Prostate gland (tissue), 2 donors: Measurements from ENCODE around the gene CD248. TPM values are rescaled to one million over a fixed set of nuclear protein-coding genes. Genes with fewer than 3 reads are reported as not detected.

Experiments
- DNase-seq: peaks from one replicate; pipeline ENCODE4 v3.0.0-alpha.2; 2019; ENCODE audit warnings: low spot score
- H3K27ac ChIP-seq, 2 donors: fragments of 200-600 bp; sonication (generic); 2 replicates each; pipeline ENCODE4 v1.5.1; 2017 to 2019
- H3K27me3 ChIP-seq: fragments of 200-600 bp; sonication (generic); replicated peaks from 2 replicates; pipeline ENCODE4 v1.5.1; 2019; ENCODE audit not compliant: insufficient read depth
- H3K36me3 ChIP-seq, 2 donors: fragments of 200-600 bp; sonication (generic); 1 replicate in 1 of 2; 2 replicates in 1 of 2; pipeline versions ENCODE4 v1.5.1 to v1.8.1; 2017 to 2019
- H3K4me1 ChIP-seq: fragments of 200-600 bp; sonication (generic); replicated peaks from 2 replicates; pipeline ENCODE4 v1.5.1; 2019
- H3K4me3 ChIP-seq, 2 donors: fragments of 200-600 bp; sonication (generic); 2 replicates each; pipeline ENCODE4 v1.5.1; 2017 to 2019
- H3K9me3 ChIP-seq: fragments of 200-600 bp; sonication (generic); 2 replicates; pipeline ENCODE4 v1.5.1; 2017
- POLR2A ChIP-seq: fragments of 450-650 bp; IDR thresholded peaks from one replicate; pipeline ENCODE4 v1.6.1; 2016; ENCODE audit warnings: antibody characterized with exemption, mild to moderate bottlenecking
- POLR2AphosphoS5 ChIP-seq: sonication (generic); formaldehyde crosslinking; IDR thresholded peaks from one replicate; pipeline ENCODE4 v1.6.1; 2017; ENCODE audit warnings: antibody characterized with exemption
- WGBS: methylation state at CpG from one replicate; pipeline ENCODE4 v1.1.5; 2018; 5-methylcytosine and 5-hydroxymethylcytosine counted together
- intact Hi-C: fragments of 100-400 bp; cut with DNase I; formaldehyde crosslinking; loops from one replicate; pipeline ENCODE4 v1.14.2; 2022
- total RNA-seq, 2 donors: library from RNA; depleted of rRNA; stranded (reverse); fragments of >200 nt; gene quantifications; one replicate each; pipeline ENCODE4 v1.1.0, GENCODE V29; 2016
- TF ChIP-seq, protein P1 (sequence below), 4 experiments: fragments of 200-600 bp in 2 of 4; fragments of 450-650 bp in 2 of 4; sonication (generic) in 2 of 4; IDR thresholded peaks; 1 replicate in 3 of 4; 2 replicates in 1 of 4; pipeline ENCODE4 v1.5.1; 2016 to 2019; ENCODE audit warnings: antibody characterized with exemption in 4 of 4, mild to moderate bottlenecking in 2 of 4, moderate library complexity in 2 of 4

Gene CD248
- total RNA-seq, 2 donors from 2014 or later, result 1.9 to 7.3 TPM

DNA sequence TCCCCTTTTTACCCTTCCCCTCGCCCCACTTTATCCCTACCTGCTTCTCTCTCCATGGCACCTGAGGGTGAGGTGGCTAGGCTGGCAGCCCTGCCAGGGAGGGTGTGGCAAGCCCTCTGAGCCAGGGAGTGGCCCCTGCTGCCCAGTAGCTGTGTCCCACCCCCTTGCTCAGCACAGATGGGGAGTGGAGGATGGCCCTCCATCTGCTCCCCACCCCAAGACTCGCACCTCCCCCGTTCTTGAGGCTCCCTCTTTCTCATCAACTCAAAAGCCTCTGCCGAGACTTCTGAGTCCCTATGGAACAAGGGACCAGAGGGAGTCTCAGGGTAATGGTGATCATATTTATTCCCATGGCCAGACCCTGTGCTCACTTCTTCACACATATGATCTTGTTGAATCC, 23.5 kb downstream of the CD248 start:
- peaks cover 3% of the 10 kb centered on the region for H3K27me3 ChIP-seq

DNA sequence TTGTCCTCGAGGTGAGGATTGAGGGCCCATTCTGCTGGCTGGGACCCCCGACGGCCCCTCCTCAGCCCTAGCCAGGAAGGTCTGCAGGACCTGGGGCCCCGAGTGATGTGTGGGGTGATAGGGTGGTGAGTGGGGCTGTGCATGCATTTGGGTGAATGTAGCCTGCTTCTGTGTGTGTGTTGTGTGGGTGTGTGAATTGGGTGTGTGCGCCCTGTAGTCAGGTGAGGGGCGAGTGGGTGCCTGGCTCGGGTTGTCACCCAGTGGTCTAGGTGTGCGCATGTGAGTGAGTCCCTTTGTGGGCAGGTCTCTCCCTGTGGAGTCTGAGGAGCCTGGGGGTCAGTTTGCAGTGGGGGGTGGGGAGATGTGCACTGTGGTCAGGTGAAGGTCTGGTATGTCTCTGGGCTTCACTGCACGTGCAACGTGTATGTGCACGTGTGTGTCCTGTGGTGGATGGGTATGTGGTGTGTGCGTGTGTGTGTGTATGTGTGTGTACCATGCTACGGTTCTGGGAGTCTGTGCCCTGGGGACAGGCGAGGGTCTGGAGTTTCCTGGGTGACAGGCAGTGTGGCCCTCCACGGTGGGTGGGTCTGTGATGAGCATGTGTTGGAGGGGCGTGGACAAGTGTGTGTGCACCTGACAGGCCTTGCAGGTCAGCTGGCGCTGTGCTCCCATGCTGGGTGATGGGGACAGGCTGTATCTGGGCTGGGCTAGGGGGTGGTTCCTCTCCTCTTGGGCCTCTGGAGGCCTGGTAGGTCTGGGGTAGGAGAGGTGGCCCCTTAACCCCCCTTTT, 24.1 kb downstream of the CD248 start:
- Histone ChIP-seq H3K27ac (no peak overlapping the region), H3K36me3 (no peaks in the 10 kb centered on the region), H3K9me3 (no peaks in the 10 kb centered on the region), H3K4me3 (no peak overlapping the region), H3K4me1 (peaks cover 14% of the 10 kb centered on the region), H3K27me3 (peaks cover 3% of the 10 kb centered on the region)
- TF ChIP-seq, protein P1, sequence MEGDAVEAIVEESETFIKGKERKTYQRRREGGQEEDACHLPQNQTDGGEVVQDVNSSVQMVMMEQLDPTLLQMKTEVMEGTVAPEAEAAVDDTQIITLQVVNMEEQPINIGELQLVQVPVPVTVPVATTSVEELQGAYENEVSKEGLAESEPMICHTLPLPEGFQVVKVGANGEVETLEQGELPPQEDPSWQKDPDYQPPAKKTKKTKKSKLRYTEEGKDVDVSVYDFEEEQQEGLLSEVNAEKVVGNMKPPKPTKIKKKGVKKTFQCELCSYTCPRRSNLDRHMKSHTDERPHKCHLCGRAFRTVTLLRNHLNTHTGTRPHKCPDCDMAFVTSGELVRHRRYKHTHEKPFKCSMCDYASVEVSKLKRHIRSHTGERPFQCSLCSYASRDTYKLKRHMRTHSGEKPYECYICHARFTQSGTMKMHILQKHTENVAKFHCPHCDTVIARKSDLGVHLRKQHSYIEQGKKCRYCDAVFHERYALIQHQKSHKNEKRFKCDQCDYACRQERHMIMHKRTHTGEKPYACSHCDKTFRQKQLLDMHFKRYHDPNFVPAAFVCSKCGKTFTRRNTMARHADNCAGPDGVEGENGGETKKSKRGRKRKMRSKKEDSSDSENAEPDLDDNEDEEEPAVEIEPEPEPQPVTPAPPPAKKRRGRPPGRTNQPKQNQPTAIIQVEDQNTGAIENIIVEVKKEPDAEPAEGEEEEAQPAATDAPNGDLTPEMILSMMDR (IDR thresholded peaks at IDR 0.05), result no peak
- TF ChIP-seq POLR2A, result no peak
- no peak for TF ChIP-seq POLR2AphosphoS5
- no peak for DNase-seq
- intact Hi-C loops, result no loop called here
- WGBS, result 41% methylated on average over 17 of the region's 17 CpGs

More for the DNA sequence above, 23.5 kb downstream of the CD248 start:
- no peak for DNase-seq
- intact Hi-C loops, result no loop called here
- Histone ChIP-seq H3K36me3 (no peaks in the 10 kb centered on the region), H3K4me3 (no peak overlapping the region), H3K27ac (no peak overlapping the region), H3K9me3 (no peaks in the 10 kb centered on the region), H3K4me1 (peaks cover 10% of the 10 kb centered on the region)
- TF ChIP-seq POLR2AphosphoS5 (no peak), POLR2A (no peak)
- TF ChIP-seq, protein P1 (IDR thresholded peaks at IDR 0.05), result no peak
- 70% methylated on average over 4 of the region's 4 CpGs for whole genome bisulfite sequencing

DNA sequence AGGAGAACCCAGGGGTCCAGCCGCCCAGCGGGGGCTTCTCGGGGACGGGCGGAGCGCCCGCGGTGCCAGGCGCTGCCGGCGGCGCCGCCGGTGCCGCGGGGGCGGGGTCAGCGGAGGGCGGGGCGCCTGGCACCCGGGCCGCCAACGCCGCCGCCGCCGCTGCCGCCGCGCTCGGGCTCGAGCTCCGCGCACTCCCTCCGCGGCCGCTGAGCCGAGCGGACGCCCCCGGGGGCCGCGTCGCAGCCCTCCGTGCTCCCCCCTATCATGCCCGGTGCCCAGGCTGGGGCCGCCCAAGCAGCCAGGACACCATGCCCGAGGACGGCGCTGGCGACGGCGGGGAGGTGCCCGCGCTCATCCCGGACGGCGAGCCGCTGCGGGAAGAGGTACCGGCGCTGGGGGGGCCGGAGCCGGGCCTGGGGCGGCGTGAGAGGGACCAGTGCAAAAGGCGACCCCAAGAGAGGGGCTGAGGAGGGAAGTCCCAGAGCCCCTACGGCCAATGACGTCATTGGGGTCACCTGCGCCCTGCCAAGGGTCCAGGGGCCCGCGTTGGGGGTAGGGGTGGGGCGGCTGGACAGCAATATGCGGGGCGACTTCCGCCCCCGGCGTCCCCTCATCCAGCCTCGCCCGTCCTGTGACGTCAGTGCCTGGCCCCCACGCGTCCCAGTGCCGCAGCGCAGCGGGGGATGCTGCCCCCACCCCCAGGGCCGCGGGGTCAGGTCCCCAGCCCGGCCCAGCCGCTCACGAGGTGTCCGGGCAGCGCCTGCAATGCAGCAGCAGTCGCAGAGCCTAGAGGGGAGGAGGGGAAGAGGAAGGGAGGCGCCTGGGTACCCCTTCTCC, 24.9 kb downstream of the CD248 start, which contains the start of gene TMEM151A:
Gene TMEM151A, plus strand, starts transcription at position 189 of the 837 bp plus-strand sequence. Its CDS starts 120 bp downstream, at position 309.
- TF ChIP-seq, protein P1 (IDR thresholded peaks at IDR 0.05), result no peak
- TF ChIP-seq POLR2AphosphoS5 (no peak), POLR2A (no peak)
- intact Hi-C loops, result no loop called here
- Histone ChIP-seq H3K36me3 (no peaks in the 10 kb centered on the region), H3K27me3 (peaks cover 3% of the 10 kb centered on the region), H3K9me3 (no peaks in the 10 kb centered on the region), H3K27ac (no peak within 1 kb of the TSS), H3K4me3 (peak within 1 kb of the TSS; percentile 32 to 40), H3K4me1 (peaks cover 16% of the 10 kb centered on the region)
- WGBS, result 1% methylated on average over 56 of the region's 95 CpGs
- DNase-seq, result no peak

DNA sequence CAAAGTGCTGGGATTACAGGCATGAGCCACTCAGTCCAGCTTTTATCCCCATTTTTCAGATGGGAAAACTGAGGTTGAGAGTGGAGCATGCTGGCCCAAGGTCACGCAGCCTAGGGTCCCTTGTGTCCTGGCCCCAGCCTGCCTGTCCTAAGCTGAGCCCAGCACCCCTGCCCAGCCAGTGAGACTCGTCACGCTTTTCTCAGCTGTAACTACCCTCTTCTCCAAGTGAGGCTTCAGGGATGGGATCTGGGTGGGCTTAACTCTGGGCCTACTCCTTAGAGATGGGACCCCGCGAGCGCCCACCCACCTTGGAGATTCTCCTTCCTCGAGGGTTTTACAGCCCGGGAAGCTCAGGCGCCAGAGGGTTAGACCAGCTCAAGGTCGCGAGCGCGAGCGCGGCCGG, 25.5 kb downstream of the CD248 start:
- peaks cover 3% of the 10 kb centered on the region for H3K27me3 ChIP-seq
- H3K4me1 ChIP-seq, result peaks cover 16% of the 10 kb centered on the region
- no peaks in the 10 kb centered on the region for H3K9me3 ChIP-seq
- no peak overlapping the region for H3K27ac ChIP-seq
- TF ChIP-seq POLR2AphosphoS5 (no peak), POLR2A (no peak)
- TF ChIP-seq, protein P1 (IDR thresholded peaks at IDR 0.05), result no peak
- no peaks in the 10 kb centered on the region for H3K36me3 ChIP-seq
- 28% methylated on average over 8 of the region's 16 CpGs for WGBS
- DNase-seq, result no peak
- peak overlapping the region in 1 of 2 donors; percentile 40 for H3K4me3 ChIP-seq
- intact Hi-C loops, result no loop called here
